ENCODE data around the gene YY1.

DNA sequence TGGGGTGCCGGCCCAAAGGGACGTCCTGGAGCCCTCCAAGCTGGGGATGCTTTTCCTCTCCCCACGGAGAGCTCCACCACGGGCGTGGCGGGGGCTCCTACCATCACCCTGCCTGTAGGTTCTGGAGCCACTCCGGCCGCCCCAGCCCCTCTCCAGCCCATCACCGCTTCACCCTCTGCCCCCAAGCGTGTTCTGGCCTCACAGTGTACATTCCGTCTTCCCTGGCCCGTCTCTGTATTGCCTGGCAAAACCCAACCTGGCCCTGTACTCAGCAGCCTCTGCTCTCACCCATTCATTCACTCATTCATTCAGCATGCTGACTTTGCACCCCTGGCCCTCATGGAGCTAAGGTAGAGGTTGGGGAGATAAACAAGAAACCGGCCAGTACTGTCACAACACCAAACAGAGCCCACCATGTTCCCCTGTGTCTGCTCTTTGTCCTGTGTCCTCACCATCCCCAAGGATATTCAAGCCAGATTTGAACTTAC lies 47.0 kb downstream of the YY1 start:
- TF ChIP-seq EZH2phosphoT487 (IDR thresholded peaks at IDR 0.05) (no peak), EZH2 (IDR thresholded peaks at IDR 0.05) (no peak)
- TF ChIP-seq, protein P1, sequence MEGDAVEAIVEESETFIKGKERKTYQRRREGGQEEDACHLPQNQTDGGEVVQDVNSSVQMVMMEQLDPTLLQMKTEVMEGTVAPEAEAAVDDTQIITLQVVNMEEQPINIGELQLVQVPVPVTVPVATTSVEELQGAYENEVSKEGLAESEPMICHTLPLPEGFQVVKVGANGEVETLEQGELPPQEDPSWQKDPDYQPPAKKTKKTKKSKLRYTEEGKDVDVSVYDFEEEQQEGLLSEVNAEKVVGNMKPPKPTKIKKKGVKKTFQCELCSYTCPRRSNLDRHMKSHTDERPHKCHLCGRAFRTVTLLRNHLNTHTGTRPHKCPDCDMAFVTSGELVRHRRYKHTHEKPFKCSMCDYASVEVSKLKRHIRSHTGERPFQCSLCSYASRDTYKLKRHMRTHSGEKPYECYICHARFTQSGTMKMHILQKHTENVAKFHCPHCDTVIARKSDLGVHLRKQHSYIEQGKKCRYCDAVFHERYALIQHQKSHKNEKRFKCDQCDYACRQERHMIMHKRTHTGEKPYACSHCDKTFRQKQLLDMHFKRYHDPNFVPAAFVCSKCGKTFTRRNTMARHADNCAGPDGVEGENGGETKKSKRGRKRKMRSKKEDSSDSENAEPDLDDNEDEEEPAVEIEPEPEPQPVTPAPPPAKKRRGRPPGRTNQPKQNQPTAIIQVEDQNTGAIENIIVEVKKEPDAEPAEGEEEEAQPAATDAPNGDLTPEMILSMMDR (IDR thresholded peaks at IDR 0.05) = no peak

Data from neural progenitor cell (in vitro differentiated cells).